ENCODE results near the gene MTMR8.
"Not testable (repeated sequence)": the region's sequence is repeated elsewhere in the genome, so short reads cannot be mapped to it uniquely, and the experiment has no call there.

MTMR8 gene

DNA sequence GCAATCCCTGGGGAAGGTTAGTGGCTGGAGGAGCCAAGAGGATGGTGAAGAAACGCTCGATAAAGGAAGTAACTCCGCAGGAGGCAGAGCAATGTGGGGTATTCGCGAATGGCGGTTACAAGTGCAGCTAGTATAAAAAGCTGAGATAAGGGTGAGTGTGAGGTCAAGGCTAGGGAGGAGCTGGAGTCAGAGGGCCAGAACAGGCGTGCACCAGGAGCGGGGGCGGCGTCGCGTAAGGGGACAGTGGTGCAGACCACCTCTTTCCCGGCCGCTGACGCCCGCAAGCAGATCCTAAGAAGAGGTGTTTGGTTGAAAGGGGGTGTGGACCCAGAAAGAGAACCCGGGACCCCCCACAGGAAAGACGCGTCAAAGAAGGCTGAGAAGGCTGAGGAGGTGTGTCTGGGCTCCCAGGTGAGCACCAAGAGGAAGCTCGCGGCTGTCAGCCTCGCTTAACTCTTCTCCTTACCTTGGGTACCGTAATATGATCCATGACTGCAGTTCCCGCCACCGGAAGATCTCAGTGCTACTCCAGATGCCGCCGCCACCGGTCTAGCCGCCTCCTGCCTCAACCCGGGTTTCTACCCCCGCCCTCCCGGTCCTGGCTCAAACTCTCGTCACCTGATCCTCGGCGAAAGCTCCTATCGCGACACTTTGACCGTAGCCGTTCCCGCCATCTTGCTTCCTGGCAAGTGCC, at the start of gene MTMR8:
Gene MTMR8 (minus strand): TSS at position 579 of the 694 bp plus-strand sequence. CDS start 89 bp downstream, at position 490.
- peak; percentile 30 for DNase-seq

DNA sequence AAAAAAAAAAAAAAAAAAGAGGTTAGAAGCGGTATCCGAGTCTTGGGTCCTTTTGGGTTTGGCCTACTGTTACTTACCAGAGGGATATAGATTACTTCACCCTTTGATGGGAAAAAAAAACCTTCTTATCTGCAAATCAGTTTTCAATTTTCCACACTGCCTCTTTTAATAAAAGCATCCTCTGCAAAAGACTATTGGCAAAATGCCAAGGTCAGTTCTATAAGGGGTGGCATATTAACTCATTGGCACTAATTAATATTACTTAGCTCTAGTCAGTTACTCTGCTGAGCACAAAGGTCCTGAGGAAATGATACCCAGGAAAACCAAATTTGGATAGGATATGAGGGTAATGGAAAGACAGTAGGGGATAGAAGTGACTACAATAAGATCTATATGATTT, 44.3 kb upstream of the MTMR8 start:
- no peak for DNase-seq

DNA sequence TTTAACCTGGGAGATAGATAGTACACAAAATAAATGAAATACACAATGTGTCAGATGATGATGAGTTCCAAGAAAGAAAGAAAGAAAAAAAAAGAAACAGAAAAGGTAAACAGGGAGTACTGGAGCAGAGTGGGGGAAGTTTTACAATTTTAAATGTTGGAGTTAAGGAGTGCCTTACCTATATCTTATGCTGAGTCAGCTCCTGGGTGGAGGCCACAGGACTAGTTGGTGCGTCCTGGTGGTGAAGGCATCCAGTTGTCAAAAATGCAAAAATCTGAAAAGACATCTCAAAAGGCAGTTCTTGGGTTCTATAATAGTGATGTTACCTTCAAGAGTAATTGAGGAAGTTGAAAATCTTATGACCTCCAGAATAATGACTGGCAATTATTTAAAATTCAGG, 42.4 kb upstream of the MTMR8 start:
- DNase-seq: no peak

DNA sequence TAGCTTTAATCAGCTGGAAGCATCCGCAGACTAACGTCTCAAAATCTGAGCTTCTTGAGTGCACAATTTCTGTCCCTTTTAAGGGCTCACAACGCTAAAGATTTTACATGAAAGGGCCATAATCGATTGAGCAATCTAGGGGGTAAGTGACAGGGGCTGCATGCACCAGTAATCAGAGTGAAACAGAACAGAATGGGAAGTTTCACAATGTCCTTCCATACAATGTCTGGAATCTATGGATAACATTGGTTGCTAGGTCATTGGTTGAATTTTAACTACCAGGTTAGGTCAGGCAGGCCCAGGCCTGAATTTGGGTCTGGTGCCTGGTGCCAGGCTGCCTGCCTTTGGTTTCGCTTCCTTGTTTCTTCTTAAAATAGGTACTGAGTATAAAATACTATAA, 42.0 kb upstream of the MTMR8 start:
- DNase-seq: no peak

DNA sequence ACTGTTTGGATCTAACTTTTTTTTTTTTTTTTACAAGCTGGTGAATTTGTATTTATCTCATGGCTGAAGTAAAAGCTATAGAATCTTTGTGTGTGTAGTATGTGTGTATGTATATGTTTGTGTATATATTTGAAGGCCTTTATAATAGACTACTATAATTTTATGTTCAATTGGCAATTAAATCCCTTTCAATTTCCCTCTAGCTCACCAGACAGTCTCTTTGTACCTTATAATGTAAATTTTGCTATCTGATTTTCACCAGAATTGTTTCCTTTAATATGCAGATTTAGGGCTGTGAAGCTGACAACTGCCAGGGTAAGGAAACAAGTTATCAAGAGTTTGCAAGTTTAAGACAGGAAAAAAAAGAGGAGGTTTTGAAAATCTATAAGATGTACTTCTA, 33.1 kb upstream of the MTMR8 start:
- DNase-seq: no peak

DNA sequence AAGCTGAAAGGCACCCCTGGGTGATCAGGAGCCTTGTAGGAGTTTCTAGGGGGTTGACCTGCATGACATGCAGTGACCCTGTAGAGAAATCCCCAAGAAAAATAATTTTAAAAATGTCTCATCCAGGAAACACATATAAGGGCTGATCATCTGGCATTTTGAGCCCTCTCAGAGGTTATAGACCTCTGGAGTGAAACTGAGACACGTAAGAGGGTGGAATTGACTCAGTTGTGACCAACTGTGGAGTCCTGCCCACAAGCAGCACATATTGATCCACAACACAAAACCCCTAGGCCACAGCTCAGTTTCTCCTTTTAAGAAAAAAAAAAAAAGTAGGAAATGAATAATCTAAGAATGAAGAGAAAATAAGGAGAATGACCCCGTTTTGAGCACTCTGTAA, 32.5 kb upstream of the MTMR8 start:
- DNase-seq: no peak

DNA sequence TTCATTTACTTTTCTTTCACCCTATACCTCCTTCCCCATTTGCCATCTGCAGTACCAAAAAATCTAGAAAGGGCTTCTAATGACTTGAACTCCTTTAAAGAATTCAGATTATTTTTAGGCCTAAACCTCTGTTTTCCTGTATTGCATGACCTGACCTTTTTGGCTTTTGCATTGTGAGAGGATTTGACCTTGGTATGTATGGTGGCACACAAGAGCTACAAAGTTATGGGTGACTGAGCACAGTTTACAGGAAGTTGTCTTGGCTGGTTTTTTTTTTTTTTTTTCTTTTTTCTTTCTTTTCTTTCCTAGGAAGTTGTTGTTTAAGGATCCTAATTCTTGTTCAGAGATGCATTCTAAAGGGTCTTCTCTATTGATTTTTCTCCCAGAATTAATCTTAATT, 32.0 kb upstream of the MTMR8 start:
- DNase-seq: no peak

DNA sequence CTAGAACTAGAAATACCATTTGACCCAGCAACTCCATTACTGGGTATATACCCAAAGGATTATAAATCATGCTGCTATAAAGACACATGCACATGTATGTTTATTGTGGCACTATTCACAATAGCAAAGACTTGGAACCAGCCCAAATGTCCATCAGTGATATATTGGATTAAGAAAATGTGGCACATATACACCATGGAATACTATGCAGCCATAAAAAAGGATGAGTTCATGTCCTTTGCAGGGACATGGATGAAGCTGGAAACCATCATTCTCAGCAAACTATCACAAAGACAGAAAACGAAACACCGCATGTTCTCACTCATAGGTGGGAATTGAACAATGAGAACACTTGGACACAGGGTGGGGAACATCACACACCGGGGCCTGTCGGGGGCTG, 14.5 kb upstream of the MTMR8 start:
- not testable (repeated sequence) for DNase-seq

DNA sequence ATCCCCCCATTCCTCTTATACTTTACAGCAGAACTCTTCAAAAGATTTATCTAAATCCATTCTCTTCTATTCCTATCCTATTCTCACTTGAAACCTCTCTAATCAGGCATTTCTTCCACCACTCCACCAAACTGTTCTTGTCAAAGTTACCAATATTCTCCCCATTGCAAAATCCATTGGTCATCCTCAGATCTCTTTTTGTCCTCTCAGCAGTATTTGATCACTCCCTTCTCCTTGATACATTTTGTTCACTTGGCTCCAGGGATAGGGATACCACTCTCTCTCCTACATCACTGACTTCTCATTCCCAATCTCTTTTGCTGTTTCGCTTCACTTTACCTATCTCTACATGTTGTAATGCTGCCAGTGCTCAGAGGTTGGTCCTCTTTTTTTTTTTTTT, 2.8 kb upstream of the MTMR8 start:
- no peak for DNase-seq

DNA sequence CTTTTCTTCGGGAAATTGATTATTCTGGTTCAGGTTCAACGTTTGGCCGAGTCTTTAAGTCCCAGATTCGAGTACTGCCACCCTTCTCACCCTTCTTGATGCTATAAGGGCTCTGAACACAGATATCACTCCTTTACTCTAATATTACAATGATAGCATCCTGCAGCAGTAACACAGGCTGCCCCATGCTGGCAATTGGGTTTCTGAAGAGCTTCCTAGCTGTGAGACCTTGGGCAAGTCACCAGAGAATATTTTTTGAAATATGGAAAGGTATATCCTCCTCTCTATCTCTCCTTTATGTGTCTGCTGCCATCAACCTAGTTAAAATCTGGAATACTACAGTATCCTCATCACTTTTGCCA, 297 bp upstream of the MTMR8 start:
- no peak for DNase-seq

DNA sequence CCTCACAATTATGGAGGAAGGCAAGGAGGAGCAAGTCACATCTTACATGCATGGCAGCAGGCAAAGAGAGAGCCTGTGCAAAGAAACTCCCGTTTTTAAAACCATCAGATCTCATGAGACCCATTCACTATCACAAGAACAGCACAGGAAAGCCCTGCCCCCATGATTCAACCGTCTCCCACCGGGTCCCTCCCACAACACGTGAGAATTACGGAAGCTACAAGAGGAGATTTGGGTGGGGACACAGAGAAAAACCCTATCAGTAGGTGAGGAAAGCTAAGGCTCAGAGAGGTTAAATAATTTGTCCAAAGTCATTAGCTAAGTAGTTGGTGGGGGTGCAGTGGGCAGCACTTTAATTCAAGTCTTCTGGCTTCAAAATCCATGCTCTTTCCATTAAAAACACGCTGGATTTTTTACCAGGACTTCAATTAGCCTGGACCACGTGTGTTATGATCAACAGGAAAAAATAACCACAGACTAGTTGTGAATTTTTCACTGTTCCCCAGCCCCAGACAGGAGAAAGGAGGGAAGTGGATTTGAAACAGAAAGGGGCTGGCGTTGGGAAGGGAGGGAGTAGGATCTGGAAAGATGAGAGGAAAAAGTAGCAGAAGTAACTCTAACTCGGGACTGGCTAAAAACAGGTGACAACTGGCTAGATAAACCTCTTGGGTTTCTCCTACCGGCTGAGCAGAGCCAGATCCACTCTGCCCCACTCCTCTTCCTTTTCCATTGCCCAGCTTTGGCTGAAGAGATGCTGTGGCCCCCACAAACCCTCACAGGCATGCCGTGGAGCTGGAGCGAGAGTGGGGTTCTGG, 986 bp downstream of the MTMR8 start:
- DNase-seq: no peak

DNA sequence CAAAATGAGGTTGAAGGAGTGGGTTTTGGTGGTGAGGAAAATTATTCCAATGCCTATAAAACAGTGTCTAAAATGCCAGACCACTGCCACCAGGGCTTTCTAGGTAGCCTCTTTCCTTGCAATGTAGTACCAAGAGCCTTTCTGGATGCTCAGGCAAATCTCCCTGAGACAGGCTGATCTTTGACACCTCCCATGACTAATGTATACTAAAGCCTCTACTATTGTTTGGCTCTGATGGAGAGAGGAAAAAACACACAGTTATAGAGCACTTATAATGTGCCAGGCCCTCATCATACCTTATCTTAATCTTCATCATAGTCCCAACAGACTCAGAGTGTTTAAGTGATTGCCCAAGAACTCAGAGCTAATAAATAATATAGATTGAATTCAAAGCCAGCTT, 5.8 kb downstream of the MTMR8 start:
- DNase-seq: no peak

DNA sequence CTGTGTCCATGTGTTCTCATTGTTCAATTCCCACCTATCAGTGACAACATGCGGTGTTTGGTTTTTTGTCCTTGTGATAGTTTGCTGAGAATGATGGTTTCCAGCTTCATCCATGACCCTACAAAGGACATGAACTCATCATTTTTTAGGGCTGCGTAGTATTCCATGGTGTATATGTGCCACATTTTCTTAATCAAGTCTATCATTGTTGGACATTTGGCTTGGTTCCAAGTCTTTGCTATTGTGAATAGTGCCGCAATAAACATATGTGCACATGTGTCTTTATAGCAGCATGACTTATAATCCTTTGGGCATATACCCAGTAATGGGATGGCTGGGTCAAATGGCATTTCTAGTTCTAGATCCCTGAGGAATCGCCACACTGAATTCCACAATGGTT, 14.5 kb downstream of the MTMR8 start:
- not testable (repeated sequence) for DNase-seq

DNA sequence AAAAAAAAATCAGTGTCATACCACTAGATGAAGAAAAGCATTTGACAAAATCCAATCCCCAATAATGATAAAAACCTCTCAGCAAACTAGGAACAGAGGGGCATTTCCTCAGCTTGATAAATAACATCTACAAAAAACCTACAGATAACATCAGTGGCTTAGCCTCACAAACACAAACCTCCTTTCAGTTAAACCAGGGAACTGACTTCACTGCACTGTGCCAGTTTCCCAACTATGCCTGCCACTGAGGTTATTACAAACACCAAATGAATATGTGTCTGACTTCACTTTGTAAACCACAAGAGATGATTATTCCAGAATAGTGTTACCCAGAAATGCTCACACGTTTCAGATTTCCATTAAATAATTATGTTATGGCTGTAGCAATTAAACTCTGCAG, 15.3 kb downstream of the MTMR8 start:
- DNase-seq: no peak

DNA sequence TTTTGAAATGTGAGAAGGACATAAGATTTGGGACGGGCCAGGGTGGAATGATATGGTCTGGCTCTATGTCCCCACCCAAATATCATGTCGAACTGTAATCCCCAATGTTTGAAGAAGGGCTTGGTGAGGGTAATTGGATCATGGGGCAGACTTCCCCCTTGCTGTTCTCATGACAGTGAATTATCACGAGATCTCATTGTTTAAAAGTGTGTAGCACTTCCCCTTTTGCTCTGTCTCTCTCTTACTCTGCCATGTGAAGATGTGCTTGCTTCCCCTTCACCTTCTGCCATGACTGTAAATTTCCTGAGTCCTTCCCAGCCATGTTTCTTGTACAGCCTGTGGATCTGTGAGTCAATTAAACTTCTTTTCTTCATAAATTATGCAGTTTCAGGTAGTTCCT, 17.5 kb downstream of the MTMR8 start:
- no peak for DNase-seq

DNA sequence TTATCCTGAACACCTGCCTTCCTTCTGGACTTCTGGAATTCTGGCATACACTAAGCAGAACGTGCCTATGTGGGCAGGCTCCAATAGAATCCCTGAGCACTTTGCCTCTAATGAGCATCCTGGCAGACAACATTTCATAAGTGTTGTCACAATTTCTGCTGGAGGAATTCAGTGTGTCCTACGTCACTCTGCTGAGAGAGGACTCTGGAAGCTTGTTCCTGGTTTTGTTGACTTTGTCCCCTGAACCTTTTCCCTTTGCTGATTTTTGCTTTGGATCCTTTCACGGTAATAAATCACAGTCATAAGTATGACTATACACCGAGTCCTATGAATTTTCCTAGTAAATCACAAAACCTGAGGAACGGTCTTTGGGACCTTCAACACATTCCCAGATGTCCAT, 43.2 kb downstream of the MTMR8 start:
- no peak for DNase-seq

DNA sequence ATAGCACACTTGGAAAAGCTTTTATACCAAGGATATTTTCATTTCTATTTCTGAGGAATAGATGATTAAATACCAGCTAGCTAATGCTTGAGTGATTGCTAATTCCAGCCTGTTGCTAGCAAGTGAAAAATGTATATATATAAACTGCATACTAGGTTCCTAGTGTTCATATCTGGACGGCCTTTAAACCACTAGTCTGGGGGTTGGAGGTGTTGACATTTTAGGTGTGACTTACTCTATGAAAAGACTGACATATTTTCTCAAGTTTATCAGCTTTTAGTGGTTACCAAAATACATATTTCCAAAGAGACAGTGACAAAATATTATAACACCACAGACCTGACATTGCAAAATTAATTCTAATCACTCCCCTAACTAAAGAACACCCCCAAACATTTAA, 44.7 kb downstream of the MTMR8 start:
- no peak for DNase-seq

DNA sequence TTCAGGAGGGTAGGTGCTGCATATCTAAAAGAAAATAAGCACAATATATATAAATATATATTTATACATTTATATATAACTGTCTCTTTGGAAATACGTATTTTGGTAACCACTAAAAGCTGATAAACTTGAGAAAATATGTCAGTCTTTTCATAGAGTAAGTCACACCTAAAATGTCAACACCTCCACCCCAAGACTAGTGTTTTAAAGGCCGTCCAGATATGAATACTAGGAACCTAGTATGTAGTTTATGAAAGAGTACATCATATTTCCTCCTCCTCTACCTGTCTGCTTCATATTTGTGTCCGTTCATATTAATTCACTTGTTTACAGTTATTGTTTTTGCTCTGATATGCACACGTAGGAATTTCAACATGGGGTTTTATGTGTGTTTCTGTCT, 45.2 kb downstream of the MTMR8 start:
- DNase-seq: no peak

DNA sequence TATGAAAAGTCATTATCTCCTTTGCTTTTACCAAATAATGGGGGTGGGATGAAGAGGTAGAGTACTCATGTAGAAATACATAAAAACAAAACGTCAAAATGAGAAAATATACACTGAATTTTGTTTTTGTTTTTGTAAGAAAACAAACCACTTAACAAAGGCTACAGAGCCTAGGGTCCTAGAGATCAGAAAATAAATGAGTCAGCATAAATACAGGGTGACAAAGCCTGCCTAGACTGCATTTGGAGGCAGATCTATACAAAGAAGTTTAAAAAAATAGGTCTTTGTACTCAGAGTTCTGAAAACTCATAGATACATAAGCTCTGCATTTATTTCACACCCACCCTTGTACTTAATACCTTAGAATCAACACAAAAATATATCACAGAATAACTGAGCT, 52.4 kb downstream of the MTMR8 start:
- no peak for DNase-seq

DNA sequence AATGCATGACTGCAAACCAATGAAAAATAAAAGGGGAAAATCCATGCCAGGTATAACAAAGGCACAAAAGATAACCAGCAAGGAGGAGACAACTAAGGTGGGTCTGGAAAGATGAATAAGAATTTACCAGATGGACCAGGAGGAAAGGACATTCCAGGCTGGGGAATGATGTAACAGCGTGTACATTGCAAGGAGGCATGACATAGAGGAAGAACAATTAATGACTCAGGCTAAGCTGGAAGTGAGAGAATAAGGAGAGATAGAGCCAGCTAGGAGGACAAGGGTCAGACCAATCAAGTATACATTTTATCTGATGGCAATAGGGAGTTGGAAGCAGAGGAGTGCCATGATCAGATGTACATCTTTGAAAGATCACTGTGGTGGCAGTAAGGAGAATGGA, 57.0 kb downstream of the MTMR8 start:
- DNase-seq: no peak

DNA sequence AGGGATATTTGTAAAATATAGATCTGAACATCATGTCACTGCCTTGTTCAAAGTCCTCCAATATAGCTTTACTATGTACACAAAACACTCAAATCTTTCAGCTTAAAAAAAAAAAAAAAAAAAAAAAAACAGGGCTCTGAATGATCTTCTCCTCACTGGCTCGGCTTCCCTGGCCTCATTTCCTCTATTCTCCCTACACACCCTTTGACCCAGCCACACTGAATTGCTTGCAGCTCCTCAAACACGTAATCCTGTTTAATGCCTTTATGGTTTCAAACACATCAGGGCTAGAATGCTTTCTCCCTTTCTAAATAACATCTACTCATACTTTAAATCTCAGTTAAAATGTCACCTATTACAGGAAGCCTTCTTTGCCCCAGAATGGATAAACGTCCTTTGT, 60.8 kb downstream of the MTMR8 start:
- no peak for DNase-seq

DNA sequence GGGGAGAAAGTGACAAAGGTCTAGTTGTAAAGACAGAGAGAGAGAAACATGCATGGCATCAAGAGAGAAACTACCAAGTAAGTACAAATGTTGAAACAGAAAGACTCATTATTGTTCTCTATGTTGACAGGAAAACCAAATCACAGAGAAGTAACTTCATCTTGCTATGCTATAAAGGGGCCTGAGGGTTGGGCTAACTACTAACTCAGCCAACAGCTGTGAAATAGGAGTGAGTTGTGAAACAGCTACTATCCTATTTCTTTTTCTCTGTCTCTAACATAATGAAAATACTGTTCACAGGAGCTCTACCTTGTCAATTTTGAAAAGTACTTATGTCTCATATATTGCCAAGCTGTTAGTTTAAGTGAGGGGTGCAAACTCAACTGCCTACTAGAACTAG, 65.0 kb downstream of the MTMR8 start:
- no peak for DNase-seq

DNA sequence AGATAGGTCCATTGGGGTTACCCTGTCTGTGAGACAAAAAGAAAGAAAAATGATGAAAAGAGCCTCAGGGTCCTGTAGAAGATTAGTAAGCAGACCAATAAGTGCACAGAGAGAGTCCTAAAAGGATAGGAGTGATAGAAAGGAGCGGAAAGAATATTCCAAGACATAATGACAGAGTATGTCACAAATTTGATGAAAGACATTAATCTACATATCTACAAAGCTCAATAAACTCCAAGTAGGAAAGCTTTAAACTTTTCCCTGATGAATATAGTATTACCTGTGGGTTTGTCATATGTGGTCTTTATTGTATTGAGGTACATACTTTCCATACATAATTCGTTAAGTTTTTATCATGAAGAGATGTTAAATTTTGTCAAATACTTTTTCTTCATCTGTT, 73.7 kb downstream of the MTMR8 start:
- DNase-seq: no peak

DNA sequence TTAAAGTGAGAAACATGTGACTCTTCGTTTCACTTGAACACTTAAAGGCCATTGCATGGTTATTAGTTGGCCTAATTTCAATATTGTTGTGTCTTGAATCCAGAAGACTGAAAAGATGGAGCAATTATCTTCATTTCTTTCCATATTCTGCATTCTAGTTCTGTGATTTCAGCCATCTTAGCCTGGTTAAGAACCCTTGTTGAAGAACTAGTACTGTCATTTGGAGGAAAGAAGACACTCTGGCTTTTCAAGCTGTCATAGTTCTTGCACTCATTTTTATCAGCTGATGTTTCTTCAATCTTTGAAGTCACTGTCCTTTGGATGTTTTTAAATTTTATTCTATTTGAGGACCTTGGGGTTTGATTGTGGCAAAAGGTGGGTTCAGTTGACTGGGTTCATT, 81.6 kb downstream of the MTMR8 start:
- no peak for DNase-seq

DNA sequence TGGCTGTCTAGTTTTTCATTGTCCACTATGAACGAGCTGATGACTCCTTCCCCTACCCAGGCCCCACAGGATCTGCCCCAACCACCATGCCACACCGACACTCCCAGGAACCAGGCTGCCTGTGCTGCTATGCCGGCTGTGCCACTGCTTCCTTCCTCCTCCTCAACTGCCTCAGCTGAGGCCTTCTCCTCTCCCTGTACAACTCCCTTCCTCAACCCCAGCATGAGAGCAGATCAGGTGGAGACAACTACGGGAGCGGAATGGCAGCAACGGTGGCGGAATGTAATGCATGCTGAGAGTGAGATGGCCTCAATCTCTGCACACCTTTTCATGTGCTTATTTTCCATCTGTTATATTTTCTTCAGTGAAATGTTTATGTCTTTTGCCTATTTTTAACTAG, 88.5 kb downstream of the MTMR8 start:
- no peak for DNase-seq

Measured in GDM1 (cell line).